KMS-11 (cell line): ENCODE results near the gene RBP5.

Experiments
- H2AFZ ChIP-seq: fragments of 200-600 bp; sonication (generic); 2 replicates; pipeline ENCODE4 v1.6.1; 2016; ENCODE audit warnings: antibody characterized with exemption, mixed run types, low read depth
- H3K27ac ChIP-seq: fragments of 200-600 bp; sonication (generic); 2 replicates; pipeline ENCODE4 v1.6.1; 2016; ENCODE audit warnings: mild to moderate bottlenecking, mixed run types
- H3K27me3 ChIP-seq: fragments of 200-600 bp; sonication (generic); 2 replicates; pipeline ENCODE4 v1.6.1; 2017; ENCODE audit warnings: mild to moderate bottlenecking, low read depth, mixed run types, moderate library complexity; ENCODE audit not compliant: insufficient read depth
- H3K36me3 ChIP-seq: fragments of 200-600 bp; sonication (generic); 2 replicates; pipeline ENCODE4 v1.6.1; 2017; ENCODE audit warnings: mild to moderate bottlenecking, mixed run types; ENCODE audit not compliant: insufficient read depth
- H3K4me1 ChIP-seq: fragments of 200-600 bp; sonication (generic); 2 replicates; pipeline ENCODE4 v1.6.1; 2016; ENCODE audit warnings: mild to moderate bottlenecking, low read depth, mixed run types; ENCODE audit not compliant: poor library complexity, severe bottlenecking
- H3K4me2 ChIP-seq: fragments of 200-600 bp; sonication (generic); 2 replicates; pipeline ENCODE4 v1.7.0; 2016; ENCODE audit warnings: mild to moderate bottlenecking, mixed run types
- H3K4me3 ChIP-seq: fragments of 200-600 bp; sonication (generic); IDR thresholded peaks from 2 replicates; pipeline ENCODE4 v1.6.1; 2017; ENCODE audit warnings: low read depth, low read length, mixed read lengths; ENCODE audit not compliant: insufficient read depth
- H3K79me2 ChIP-seq: fragments of 200-600 bp; sonication (generic); 2 replicates; pipeline ENCODE4 v1.6.1; 2016; ENCODE audit warnings: low read depth, mixed run types; ENCODE audit not compliant: insufficient read depth
- H3K9ac ChIP-seq: fragments of 200-600 bp; sonication (generic); 2 replicates; pipeline ENCODE4 v1.6.1; 2016; ENCODE audit warnings: mild to moderate bottlenecking, mixed run types
- H4K20me1 ChIP-seq: fragments of 200-600 bp; sonication (generic); 2 replicates; pipeline ENCODE4 v1.6.1; 2016; ENCODE audit warnings: mild to moderate bottlenecking, mixed run types; ENCODE audit not compliant: insufficient read depth
- CTCF ChIP-seq: fragments of 200-600 bp; sonication (generic); conservative IDR thresholded peaks from 2 replicates; pipeline ENCODE4 v1.6.1; 2017; ENCODE audit warnings: low read depth, mild to moderate bottlenecking, antibody characterized with exemption, low read length, moderate library complexity, mixed read lengths

Gene RBP5

GRCh38 chr12:7114008-7114407 is 14.7 kb downstream of the RBP5 start:
- Histone ChIP-seq H3K4me3 (no peak overlapping the region), H3K4me2 (no peak overlapping the region), H4K20me1 (no peaks in the 10 kb centered on the region), H3K4me1 (peaks cover 13% of the 10 kb centered on the region), H3K27ac (no peak overlapping the region), H3K9ac (no peak overlapping the region), H2AFZ (no peak overlapping the region), H3K79me2 (no peaks in the 10 kb centered on the region), H3K36me3 (no peaks in the 10 kb centered on the region), H3K27me3 (no peaks in the 10 kb centered on the region)
- no peak for TF ChIP-seq CTCF

- Histone ChIP-seq H3K4me2 (peak overlapping the region; percentile 56), H3K79me2 (no peaks in the 10 kb centered on the region), H3K4me3 (no peak overlapping the region), H3K36me3 (no peaks in the 10 kb centered on the region), H3K27me3 (no peaks in the 10 kb centered on the region), H3K9ac (no peak overlapping the region), H3K4me1 (peaks cover 13% of the 10 kb centered on the region), H2AFZ (peak overlapping the region; percentile 18; the same call in 1 of the 2 replicates), H4K20me1 (no peaks in the 10 kb centered on the region), H3K27ac (no peak overlapping the region)
- peak; percentile 86 for TF ChIP-seq CTCF
Measured at GRCh38 chr12:7113389-7113871, 15.3 kb downstream of the RBP5 start.

- no peaks in the 10 kb centered on the region for H4K20me1 ChIP-seq
- H3K4me2 ChIP-seq = no peak overlapping the region
- no peak overlapping the region for H3K4me3 ChIP-seq
- H3K9ac ChIP-seq = no peak overlapping the region
- no peaks in the 10 kb centered on the region for H3K36me3 ChIP-seq
- H3K4me1 ChIP-seq = peaks cover 14% of the 10 kb centered on the region
- no peaks in the 10 kb centered on the region for H3K27me3 ChIP-seq
- H3K79me2 ChIP-seq = 0 out of 2 replicates have a peak, but pooled peaks cover 2% of the 10 kb centered on the region
- no peak for TF ChIP-seq CTCF
- H3K27ac ChIP-seq = no peak overlapping the region
- no peak overlapping the region for H2AFZ ChIP-seq
Measured at GRCh38 chr12:7112041-7112440, 16.6 kb downstream of the RBP5 start.

- Histone ChIP-seq H4K20me1 (no peaks in the 10 kb centered on the region), H3K4me2 (no peak overlapping the region), H3K4me3 (no peak overlapping the region), H3K27ac (no peak overlapping the region), H3K27me3 (no peaks in the 10 kb centered on the region), H3K79me2 (0 out of 2 replicates have a peak, but pooled peaks cover 4% of the 10 kb centered on the region), H2AFZ (no peak overlapping the region), H3K9ac (no peak overlapping the region), H3K4me1 (peaks cover 18% of the 10 kb centered on the region), H3K36me3 (no peaks in the 10 kb centered on the region)
- TF ChIP-seq CTCF = no peak
Measured at GRCh38 chr12:7110661-7111060, 18.0 kb downstream of the RBP5 start.

GRCh38 chr12:7109572-7109920 is 19.1 kb downstream of the RBP5 start:
- Histone ChIP-seq H3K9ac (no peak overlapping the region), H3K36me3 (no peaks in the 10 kb centered on the region), H3K27ac (no peak overlapping the region), H3K79me2 (0 out of 2 replicates have a peak, but pooled peaks cover 4% of the 10 kb centered on the region), H4K20me1 (no peaks in the 10 kb centered on the region), H3K4me2 (peak overlapping the region; percentile 45), H3K27me3 (no peaks in the 10 kb centered on the region), H3K4me3 (no peak overlapping the region), H2AFZ (no peak overlapping the region), H3K4me1 (peaks cover 18% of the 10 kb centered on the region)
- TF ChIP-seq CTCF = no peak
